Common myeloid progenitor, CD34-positive (primary cell): ENCODE measurements around the gene SERAC1.
A peak's percentile ranks its signal among the peaks of the same experiment; 100 is the strongest.
"Not testable (repeated sequence)": the region's sequence is repeated elsewhere in the genome, so short reads cannot be mapped to it uniquely, and the experiment has no call there.

Experiments used
- CTCF ChIA-PET: fragments of 350-600 bp; sonication (Branson Sonifier 250); formaldehyde crosslinking; loops from one replicate; lab custom pipeline; 2021; ENCODE audit warnings: antibody characterized with exemption; lab: Charles Lee
- POLR2A ChIA-PET: fragments of 350-600 bp; sonication (Branson Sonifier 250); formaldehyde crosslinking; loops from one replicate; lab custom pipeline; 2021; ENCODE audit warnings: antibody characterized with exemption; lab: Charles Lee
- DNase-seq, 3 donors: peaks; one replicate each; pipeline versions ENCODE4 v3.0.0 to v3.0.0-alpha.2; 2013
- H3K27ac ChIP-seq, 2 experiments: 1 replicate in 1 of 2; 2 replicates in 1 of 2; pipeline ENCODE4 v1.7.0; 2013; ENCODE audit warnings: inconsistent platforms in 2 of 2, low read length in 2 of 2, mild to moderate bottlenecking in 2 of 2, low read depth in 1 of 2, moderate library complexity in 1 of 2; ENCODE audit not compliant: severe bottlenecking in 2 of 2, insufficient read depth in 1 of 2, poor library complexity in 1 of 2
- H3K27me3 ChIP-seq, 5 experiments: replicated peaks in 2 of 5; 1 replicate in 3 of 5; 2 replicates in 2 of 5; pipeline versions ENCODE4 v1.6.1 to v1.7.0; 2013; ENCODE audit warnings: low read length in 4 of 5, mild to moderate bottlenecking in 2 of 5, moderate library complexity in 2 of 5, inconsistent platforms in 1 of 5; ENCODE audit not compliant: insufficient read depth in 5 of 5, control insufficient read depth in 4 of 5
- H3K36me3 ChIP-seq, 4 experiments: 1 replicate in 2 of 4; 2 replicates in 2 of 4; pipeline versions ENCODE4 v1.6.1 to v1.7.0; 2013; ENCODE audit warnings: low read length in 3 of 4, control low read depth in 1 of 4, mild to moderate bottlenecking in 1 of 4; ENCODE audit not compliant: control insufficient read depth in 4 of 4, insufficient read depth in 4 of 4
- H3K4me1 ChIP-seq, 4 experiments: 1 replicate in 3 of 4; 2 replicates in 1 of 4; pipeline versions ENCODE4 v1.6.1 to v1.7.1; 2013; ENCODE audit warnings: low read length in 3 of 4, mild to moderate bottlenecking in 3 of 4, control low read depth in 1 of 4, inconsistent platforms in 1 of 4, moderate library complexity in 1 of 4; ENCODE audit not compliant: control insufficient read depth in 4 of 4, insufficient read depth in 4 of 4; ENCODE audit errors: control extremely low read depth in 1 of 4
- H3K4me3 ChIP-seq, 7 experiments: 1 replicate in 4 of 7; 2 replicates in 3 of 7; pipeline versions ENCODE4 v1.5.1 to v1.7.0; 2013; ENCODE audit warnings: mild to moderate bottlenecking in 7 of 7, low read length in 6 of 7, moderate library complexity in 6 of 7, inconsistent platforms in 2 of 7, low read depth in 2 of 7, control low read depth in 1 of 7; ENCODE audit not compliant: insufficient read depth in 4 of 7, control insufficient read depth in 1 of 7; ENCODE audit errors: extremely low read depth in 1 of 7
- H3K9me3 ChIP-seq, 5 experiments: 1 replicate in 4 of 5; 2 replicates in 1 of 5; pipeline versions ENCODE4 v1.6.1 to v1.7.1; 2013; ENCODE audit warnings: low read length in 4 of 5, mild to moderate bottlenecking in 2 of 5, inconsistent platforms in 1 of 5, low read depth in 1 of 5, moderate library complexity in 1 of 5; ENCODE audit not compliant: control insufficient read depth in 4 of 5, insufficient read depth in 2 of 5; ENCODE audit errors: control extremely low read depth in 1 of 5
- WGBS: methylation state at CpG from one replicate; pipeline ENCODE4 v1.1.5; 2013; ENCODE audit not compliant: insufficient coverage; 5-methylcytosine and 5-hydroxymethylcytosine counted together

The SERAC1 gene

GRCh38 chr6:158153576-158153975 is 14.5 kb downstream of the SERAC1 start:
- POLR2A ChIA-PET = no interaction called here
- Histone ChIP-seq H3K36me3 (peaks cover 12 to 39% (median 18%) of the 10 kb centered on the region in 4 experiments), H3K4me3 (no peak overlapping the region), H3K27me3 (no peaks in the 10 kb centered on the region), H3K27ac (no peak overlapping the region), H3K4me1 (no peaks in the 10 kb centered on the region), H3K9me3 (no peaks in the 10 kb centered on the region)
- no peak for DNase-seq
- 100% methylated on average over 1 of the region's 3 CpGs for WGBS
- CTCF ChIA-PET = interaction anchor here (0.7 to 1.9 kb wide), 7 partner anchors 8 to 56 kb away, joined by 3 to 9 read pairs (median 3); no protein-coding TSS in a partner anchor

DNA sequence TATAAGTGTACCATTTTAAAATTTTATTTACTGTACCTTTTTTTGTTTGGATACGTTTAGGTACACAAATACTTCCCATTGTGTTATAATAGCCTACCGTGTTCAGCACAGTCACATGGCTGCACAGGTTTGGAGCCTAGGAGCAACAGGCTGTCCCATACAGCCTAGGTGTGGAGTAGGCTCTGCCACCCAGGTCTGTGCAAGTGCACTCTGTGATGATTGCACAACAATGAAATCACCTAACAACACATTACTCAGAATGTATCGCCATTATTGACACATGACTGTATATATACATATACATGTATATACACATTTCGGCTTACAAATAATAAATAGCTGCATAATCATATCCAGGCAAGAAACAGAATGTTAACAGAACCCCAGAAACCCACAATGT is 15.4 kb downstream of the SERAC1 start:
- Histone ChIP-seq H3K4me3 (no peak overlapping the region), H3K36me3 (peaks cover 11 to 36% (median 17%) of the 10 kb centered on the region in 4 experiments), H3K27me3 (no peaks in the 10 kb centered on the region), H3K9me3 (no peaks in the 10 kb centered on the region), H3K27ac (no peak overlapping the region), H3K4me1 (no peaks in the 10 kb centered on the region)
- no peak for DNase-seq
- ChIA-PET CTCF (interaction anchor here (0.5 to 2.0 kb wide), 6 partner anchors 9 to 56 kb away, joined by 3 to 9 read pairs (median 4); no protein-coding TSS in a partner anchor), POLR2A (no interaction called here)
- 100% methylated on average over 1 of the region's 4 CpGs for WGBS

DNA sequence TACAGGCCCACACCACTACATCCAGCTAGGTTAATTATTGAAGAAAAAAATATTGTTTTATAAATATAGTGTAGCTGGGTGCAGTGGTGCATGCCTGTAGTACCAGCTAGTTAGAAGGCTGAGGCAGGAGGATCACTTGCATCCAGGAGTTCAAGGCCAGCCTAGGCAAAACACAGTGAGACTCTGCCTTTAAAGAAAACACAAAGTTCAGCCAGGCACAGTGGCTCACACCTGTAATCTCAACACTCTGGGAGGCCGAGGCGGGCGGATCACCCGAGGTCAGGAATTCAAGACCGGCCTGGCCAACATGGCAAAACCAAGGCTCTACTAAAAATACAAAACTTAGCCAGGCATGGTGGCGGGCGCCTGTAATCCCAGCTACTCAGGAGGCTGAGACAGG is 16.0 kb downstream of the SERAC1 start:
- CTCF ChIA-PET = interaction anchor here (1.0 to 2.0 kb wide), 3 partner anchors 9 to 53 kb away, joined by 4 to 6 read pairs (median 4); no protein-coding TSS in a partner anchor
- POLR2A ChIA-PET, H3K27me3 ChIP-seq, H3K4me1 ChIP-seq, H3K9me3 ChIP-seq, H3K4me3 ChIP-seq, DNase-seq, H3K27ac ChIP-seq: not testable (repeated sequence)
- H3K36me3 ChIP-seq = peaks cover 9 to 29% (median 17%) of the 10 kb centered on the region in 4 experiments
- 100% methylated on average over 2 of the region's 7 CpGs for WGBS

- Histone ChIP-seq H3K4me3 (no peak overlapping the region), H3K27ac (no peak overlapping the region), H3K36me3 (peaks cover 9 to 35% (median 19%) of the 10 kb centered on the region in 4 experiments), H3K27me3 (no peaks in the 10 kb centered on the region), H3K4me1 (no peaks in the 10 kb centered on the region), H3K9me3 (no peaks in the 10 kb centered on the region)
- CTCF ChIA-PET = interaction anchor here (0.6 to 2.0 kb wide), 5 partner anchors 9 to 78 kb away, joined by 3 to 8 read pairs (median 3); no protein-coding TSS in a partner anchor
- POLR2A ChIA-PET = no interaction called here
- WGBS = 100% methylated on average over 1 of the region's 5 CpGs
- DNase-seq = no peak
Observed at GRCh38 chr6:158150701-158151100, 17.4 kb downstream of the SERAC1 start.

DNA sequence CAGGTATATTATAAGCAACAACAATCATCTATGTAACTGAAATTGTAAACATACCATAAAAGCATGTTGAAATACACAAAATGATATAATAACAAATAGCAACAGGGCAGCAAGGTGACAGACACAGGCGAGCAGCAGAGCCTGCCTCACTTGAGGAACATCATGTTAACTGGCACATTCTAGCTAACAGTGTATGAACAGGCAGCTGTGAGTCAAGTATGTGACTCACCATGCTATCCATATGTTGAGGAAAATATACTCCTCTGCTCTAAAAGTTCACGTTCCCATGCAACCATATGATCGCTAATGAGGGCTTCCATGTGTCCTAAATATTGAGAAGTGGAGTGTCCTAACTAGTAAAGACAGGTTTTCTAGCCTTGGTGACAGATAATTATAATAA is 18.4 kb downstream of the SERAC1 start:
- 96% methylated on average over 3 of the region's 3 CpGs for WGBS
- POLR2A ChIA-PET = no interaction called here
- Histone ChIP-seq H3K36me3 (peaks cover 9 to 27% (median 16%) of the 10 kb centered on the region in 4 experiments), H3K9me3 (no peaks in the 10 kb centered on the region), H3K27me3 (no peaks in the 10 kb centered on the region), H3K4me1 (no peaks in the 10 kb centered on the region), H3K4me3 (no peak overlapping the region), H3K27ac (no peak overlapping the region)
- DNase-seq = no peak
- CTCF ChIA-PET = interaction anchor here (0.6 to 1.9 kb wide), 6 partner anchors 10 to 56 kb away, joined by 3 to 8 read pairs (median 3); no protein-coding TSS in a partner anchor

- peak in 2 of 3 donors; percentile 21 to 28 for DNase-seq
- Histone ChIP-seq H3K27ac (no peak overlapping the region), H3K36me3 (peaks cover 8 to 49% (median 25%) of the 10 kb centered on the region in 4 experiments), H3K4me3 (no peak overlapping the region), H3K4me1 (peaks cover 0 to 2% (median 0%) of the 10 kb centered on the region in 4 experiments), H3K27me3 (no peaks in the 10 kb centered on the region), H3K9me3 (no peaks in the 10 kb centered on the region)
- POLR2A ChIA-PET = no interaction called here
- CTCF ChIA-PET = interaction anchor here (0.6 to 2.7 kb wide), 10 partner anchors 8 to 495 kb away, joined by 3 to 9 read pairs (median 4); no protein-coding TSS in a partner anchor
- no CpG with 5 or more reads among the region's 1 CpG for WGBS
Observed at GRCh38 chr6:158143700-158144099, 24.4 kb downstream of the SERAC1 start.

- no peak overlapping the region for H3K27ac ChIP-seq
- H3K4me3 ChIP-seq = no peak overlapping the region
- no peaks in the 10 kb centered on the region for H3K9me3 ChIP-seq
- ChIA-PET POLR2A (no interaction called here), CTCF (interaction anchor here (1.2 to 2.7 kb wide), 8 partner anchors 9 to 71 kb away, joined by 3 to 9 read pairs (median 4); no protein-coding TSS in a partner anchor)
- H3K27me3 ChIP-seq = no peaks in the 10 kb centered on the region
- no peak for DNase-seq
- H3K36me3 ChIP-seq = peaks cover 8 to 49% (median 26%) of the 10 kb centered on the region in 4 experiments
- H3K4me1 ChIP-seq = peaks cover 0 to 2% (median 0%) of the 10 kb centered on the region in 4 experiments
Observed at GRCh38 chr6:158142789-158143188, 25.3 kb downstream of the SERAC1 start.
